ENCODE results near the gene GRM4.

The GRM4 gene

GRCh38 chr6:34022250-34022872 lies 123.5 kb downstream of the GRM4 start:
- FAIRE-seq (no peak), DNase-seq (ENCODE audit: insufficient read length, low spot score) (no peak)
- TF ChIP-seq CTCF (IDR thresholded peaks at IDR 0.05; ENCODE audit: insufficient read depth, missing control alignments), result no peak

- no peak for TF ChIP-seq CTCF (IDR thresholded peaks at IDR 0.05; ENCODE audit: insufficient read depth, missing control alignments)
- no peak for DNase-seq (ENCODE audit: insufficient read length, low spot score)
Observed at GRCh38 chr6:34021554-34022190, 124.2 kb downstream of the GRM4 start.

GRCh38 chr6:34020807-34021553 lies 124.9 kb downstream of the GRM4 start:
- no peak for TF ChIP-seq CTCF (IDR thresholded peaks at IDR 0.05; ENCODE audit: insufficient read depth, missing control alignments)
- FAIRE-seq, result no peak
- DNase-seq (ENCODE audit: insufficient read length, low spot score), result no peak

More at GRCh38 chr6:34021554-34022190, 124.2 kb downstream of the GRM4 start:
- FAIRE-seq, result no peak

- no peak for FAIRE-seq
- TF ChIP-seq CTCF (IDR thresholded peaks at IDR 0.05; ENCODE audit: insufficient read depth, missing control alignments), result no peak
- DNase-seq (ENCODE audit: insufficient read length, low spot score), result no peak
Observed at GRCh38 chr6:34020278-34020677, 125.6 kb downstream of the GRM4 start.

GRCh38 chr6:34018961-34019606 lies 126.8 kb downstream of the GRM4 start:
- FAIRE-seq (no peak), DNase-seq (ENCODE audit: insufficient read length, low spot score) (no peak)
- TF ChIP-seq CTCF (IDR thresholded peaks at IDR 0.05; ENCODE audit: insufficient read depth, missing control alignments), result no peak

- no peak for FAIRE-seq
Observed at GRCh38 chr6:34018026-34018425, 127.9 kb downstream of the GRM4 start.

More at GRCh38 chr6:34018026-34018425, 127.9 kb downstream of the GRM4 start:
- no peak for TF ChIP-seq CTCF (IDR thresholded peaks at IDR 0.05; ENCODE audit: insufficient read depth, missing control alignments)
- DNase-seq (ENCODE audit: insufficient read length, low spot score), result no peak

All from D721Med (cell line).